HFF-Myc (cell line): ENCODE measurements around the gene GPRASP3.
"Not testable (repeated sequence)": the region's sequence is repeated elsewhere in the genome, so short reads cannot be mapped to it uniquely, and the experiment has no call there.

Experiments used
- DNase-seq: peaks from one replicate; pipeline ENCODE4 v3.0.0-alpha.2; 2011; ENCODE audit warnings: low read depth; ENCODE audit errors: extremely low read depth
- H3K4me3 ChIP-seq: replicated peaks from 2 replicates; pipeline ENCODE4 v1.5.1; 2011; ENCODE audit warnings: low read depth, mild to moderate bottlenecking, control low read depth, low read length
- TF ChIP-seq, protein P1 (sequence below): IDR thresholded peaks from 2 replicates; pipeline ENCODE4 v1.5.1; 2012; ENCODE audit warnings: mild to moderate bottlenecking, low read depth, low read length, control low read depth; ENCODE audit errors: missing control alignments

Gene GPRASP3

DNA sequence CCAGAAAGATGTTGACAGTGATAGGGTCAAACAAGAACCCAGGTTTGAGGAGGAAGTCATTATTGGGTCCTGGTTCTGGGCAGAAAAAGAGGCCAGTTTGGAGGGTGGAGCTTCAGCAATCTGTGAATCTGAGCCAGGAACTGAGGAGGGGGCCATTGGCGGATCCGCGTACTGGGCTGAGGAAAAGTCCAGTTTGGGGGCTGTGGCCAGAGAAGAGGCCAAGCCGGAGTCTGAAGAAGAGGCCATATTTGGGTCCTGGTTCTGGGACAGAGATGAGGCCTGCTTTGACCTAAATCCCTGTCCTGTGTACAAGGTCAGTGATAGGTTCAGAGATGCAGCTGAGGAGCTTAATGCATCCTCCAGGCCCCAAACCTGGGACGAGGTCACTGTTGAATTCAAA lies 4.6 kb upstream of the GPRASP3 start:
- no peak for DNase-seq
- TF ChIP-seq, protein P1, sequence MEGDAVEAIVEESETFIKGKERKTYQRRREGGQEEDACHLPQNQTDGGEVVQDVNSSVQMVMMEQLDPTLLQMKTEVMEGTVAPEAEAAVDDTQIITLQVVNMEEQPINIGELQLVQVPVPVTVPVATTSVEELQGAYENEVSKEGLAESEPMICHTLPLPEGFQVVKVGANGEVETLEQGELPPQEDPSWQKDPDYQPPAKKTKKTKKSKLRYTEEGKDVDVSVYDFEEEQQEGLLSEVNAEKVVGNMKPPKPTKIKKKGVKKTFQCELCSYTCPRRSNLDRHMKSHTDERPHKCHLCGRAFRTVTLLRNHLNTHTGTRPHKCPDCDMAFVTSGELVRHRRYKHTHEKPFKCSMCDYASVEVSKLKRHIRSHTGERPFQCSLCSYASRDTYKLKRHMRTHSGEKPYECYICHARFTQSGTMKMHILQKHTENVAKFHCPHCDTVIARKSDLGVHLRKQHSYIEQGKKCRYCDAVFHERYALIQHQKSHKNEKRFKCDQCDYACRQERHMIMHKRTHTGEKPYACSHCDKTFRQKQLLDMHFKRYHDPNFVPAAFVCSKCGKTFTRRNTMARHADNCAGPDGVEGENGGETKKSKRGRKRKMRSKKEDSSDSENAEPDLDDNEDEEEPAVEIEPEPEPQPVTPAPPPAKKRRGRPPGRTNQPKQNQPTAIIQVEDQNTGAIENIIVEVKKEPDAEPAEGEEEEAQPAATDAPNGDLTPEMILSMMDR: no peak
- no peak overlapping the region for H3K4me3 ChIP-seq

DNA sequence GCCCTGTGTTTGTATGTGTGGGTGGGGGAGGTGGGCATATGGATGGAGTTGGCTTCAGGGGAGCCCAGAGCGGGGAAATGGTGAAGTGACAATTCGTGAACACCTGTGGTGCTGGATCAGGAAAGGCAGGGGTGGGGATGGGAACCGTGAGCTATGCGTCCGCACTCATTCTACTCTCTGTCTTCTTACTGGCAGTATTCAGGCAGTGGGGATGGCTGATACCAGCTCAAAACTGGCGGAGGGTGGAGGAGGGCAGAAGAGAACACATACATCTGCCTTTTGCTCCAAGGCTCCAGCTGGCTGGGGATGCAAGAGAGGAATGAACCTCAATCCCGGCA lies 595 bp downstream of the GPRASP3 start:
- peak overlapping the region; percentile 58 for H3K4me3 ChIP-seq
- not testable (repeated sequence) for DNase-seq

DNA sequence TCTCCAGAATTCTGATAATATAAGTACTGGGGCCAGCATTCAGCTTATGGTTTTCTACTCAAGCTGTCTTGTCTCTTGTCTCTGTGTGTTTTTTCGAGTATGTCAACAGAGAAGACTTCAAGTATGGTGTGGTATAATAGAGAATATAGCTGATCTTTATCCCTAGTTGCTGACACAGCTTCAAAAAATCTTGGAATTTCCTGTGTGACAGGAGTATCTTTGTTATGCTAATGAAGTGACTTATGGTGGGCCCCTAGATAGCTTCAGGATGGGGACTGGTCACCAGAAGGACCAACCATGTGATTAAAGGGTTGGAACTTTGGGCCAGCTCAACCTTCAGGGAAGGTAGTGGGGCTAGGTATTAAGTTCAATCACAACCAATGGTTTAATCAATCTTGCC lies 2.9 kb downstream of the GPRASP3 start:
- TF ChIP-seq, protein P1: no peak
- no peak for DNase-seq
- H3K4me3 ChIP-seq: no peak overlapping the region

DNA sequence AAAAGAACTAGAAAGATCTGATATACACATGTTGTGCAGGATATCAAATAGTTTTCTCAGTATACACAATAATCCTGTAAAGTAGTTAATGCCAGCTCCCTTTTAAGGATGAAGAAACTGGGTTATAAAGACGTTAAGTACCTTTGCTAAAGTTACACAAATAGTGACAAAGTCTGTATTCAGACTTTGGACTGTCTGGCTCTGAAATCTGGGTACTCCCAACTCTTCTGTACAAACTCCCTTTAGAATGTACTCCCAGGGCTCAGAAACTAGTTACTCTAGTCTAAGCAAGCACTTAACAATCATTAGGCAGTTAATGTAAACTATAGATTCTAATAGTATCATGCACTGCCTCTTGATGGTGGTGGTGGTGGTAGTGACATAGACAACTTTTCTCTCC lies 7.2 kb downstream of the GPRASP3 start:
- H3K4me3 ChIP-seq: no peak overlapping the region
- DNase-seq: no peak
- TF ChIP-seq, protein P1: no peak

DNA sequence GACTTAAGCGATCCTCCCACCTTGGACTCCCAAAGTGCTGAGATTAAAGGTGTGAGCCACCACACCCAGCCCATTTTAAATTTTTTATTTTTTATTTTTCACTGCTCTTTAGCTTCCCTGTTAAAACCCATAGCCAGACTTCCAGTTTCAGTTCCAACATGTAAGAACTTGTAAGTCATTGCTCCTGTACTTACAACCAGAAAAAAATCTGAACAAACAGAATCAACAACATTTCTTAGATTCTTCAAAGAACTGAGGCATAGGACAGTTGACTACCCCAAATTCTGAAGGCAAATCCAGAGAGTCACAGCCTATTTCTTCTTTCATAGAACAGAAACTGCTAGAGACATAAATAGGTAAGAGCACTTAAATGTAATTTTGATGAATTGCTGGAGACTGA lies 8.1 kb downstream of the GPRASP3 start:
- DNase-seq: no peak
- no peak overlapping the region for H3K4me3 ChIP-seq
- TF ChIP-seq, protein P1: no peak

DNA sequence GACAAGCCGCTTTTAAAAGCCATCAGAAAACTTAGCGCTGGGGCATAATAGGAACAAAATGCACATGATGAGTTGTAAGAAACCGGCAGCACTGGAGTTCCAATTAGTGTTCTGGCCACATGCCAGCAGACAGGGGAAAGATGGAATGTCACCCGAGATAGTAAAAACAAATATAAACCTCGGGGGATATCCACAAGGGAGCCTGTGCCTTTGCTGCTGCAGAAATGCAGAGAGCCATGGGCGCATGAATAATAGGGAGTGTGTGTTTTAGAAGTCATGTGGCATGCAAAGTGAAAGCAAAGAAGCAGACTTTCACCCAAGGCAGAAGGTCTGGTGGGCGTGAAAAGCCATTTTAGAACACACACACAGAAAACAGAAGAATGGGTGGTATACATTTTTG lies 19.1 kb downstream of the GPRASP3 start:
- TF ChIP-seq, protein P1: no peak
- DNase-seq: no peak
- H3K4me3 ChIP-seq: no peak overlapping the region

DNA sequence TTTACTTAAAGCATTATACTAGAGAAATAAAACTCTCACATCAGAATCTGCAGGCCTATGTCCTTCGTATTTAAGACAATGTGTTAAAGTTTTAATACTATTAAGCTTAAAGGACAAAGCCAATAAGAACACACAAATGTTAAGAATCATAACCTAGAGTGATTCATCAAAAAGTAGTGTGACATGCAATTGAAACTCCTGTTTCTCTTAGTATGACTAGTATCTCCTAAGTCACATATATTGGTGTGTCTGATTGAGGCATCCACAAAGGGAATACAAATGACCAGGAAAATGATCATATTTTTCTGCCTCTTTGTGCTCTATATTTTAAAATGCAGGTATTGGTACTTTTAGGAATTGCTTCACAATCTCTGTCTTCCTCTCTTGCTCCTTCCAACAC lies 23.8 kb downstream of the GPRASP3 start:
- no peak for DNase-seq
- no peak overlapping the region for H3K4me3 ChIP-seq
- TF ChIP-seq, protein P1: no peak
